DND-41 (cell line): Measurements from ENCODE around the gene CST5.
"Not testable (repeated sequence)": the region's sequence is repeated elsewhere in the genome, so short reads cannot be mapped to it uniquely, and the experiment has no call there.

Source experiments
- CTCF ChIP-seq: IDR thresholded peaks from 2 replicates; pipeline ENCODE4 v1.5.1; 2012; ENCODE audit warnings: borderline replicate concordance, low read length, moderate library complexity, mild to moderate bottlenecking; ENCODE audit not compliant: poor library complexity, severe bottlenecking; ENCODE audit errors: extremely low read depth
- EZH2 ChIP-seq: IDR thresholded peaks from 3 replicates; pipeline ENCODE4 v1.6.1; 2012; ENCODE audit warnings: borderline replicate concordance, low read depth, mild to moderate bottlenecking, moderate library complexity, low read length, inconsistent platforms; ENCODE audit not compliant: severe bottlenecking

GRCh38 chr20:23878016-23878542, 1.5 kb downstream of the CST5 start:
- TF ChIP-seq CTCF, EZH2: not testable (repeated sequence)
